GM12864 (cell line): ENCODE results near the gene PVALB.

Experiments
- DNase-seq: peaks from one replicate; pipeline ENCODE4 v3.0.0-alpha.2; 2011; ENCODE audit warnings: low read depth
- H3K4me3 ChIP-seq: 2 replicates; pipeline ENCODE4 v1.5.1; 2011; ENCODE audit warnings: mild to moderate bottlenecking, low read depth, low read length, control low read depth
- CTCF ChIP-seq: IDR thresholded peaks from 2 replicates; pipeline ENCODE4 v1.5.1; 2011; ENCODE audit warnings: low read depth, mild to moderate bottlenecking, moderate library complexity, low read length, control low read depth, inconsistent platforms; ENCODE audit errors: missing control alignments

Gene PVALB

DNA sequence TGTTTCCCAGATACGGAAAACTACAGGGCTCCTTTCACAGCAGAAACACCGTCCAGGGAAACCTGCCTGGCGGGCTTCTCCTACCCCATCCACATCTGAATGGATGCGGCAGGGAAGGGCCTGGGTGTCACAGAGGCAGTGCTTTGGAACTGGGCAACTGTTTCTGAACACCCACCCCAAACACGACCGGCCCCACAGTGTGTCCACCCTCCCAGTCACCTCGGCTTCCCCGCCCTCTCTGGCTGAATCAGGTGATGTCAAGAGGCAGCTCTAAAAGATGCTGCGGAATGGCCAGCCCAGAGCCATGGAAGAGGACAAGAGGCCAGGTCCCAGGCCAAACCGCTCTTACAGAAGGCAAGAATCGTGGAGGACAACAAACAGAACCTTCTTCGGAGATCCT lies 62.9 kb downstream of the PVALB start:
- DNase-seq: no peak
- H3K4me3 ChIP-seq: no peak overlapping the region
- TF ChIP-seq CTCF: no peak

DNA sequence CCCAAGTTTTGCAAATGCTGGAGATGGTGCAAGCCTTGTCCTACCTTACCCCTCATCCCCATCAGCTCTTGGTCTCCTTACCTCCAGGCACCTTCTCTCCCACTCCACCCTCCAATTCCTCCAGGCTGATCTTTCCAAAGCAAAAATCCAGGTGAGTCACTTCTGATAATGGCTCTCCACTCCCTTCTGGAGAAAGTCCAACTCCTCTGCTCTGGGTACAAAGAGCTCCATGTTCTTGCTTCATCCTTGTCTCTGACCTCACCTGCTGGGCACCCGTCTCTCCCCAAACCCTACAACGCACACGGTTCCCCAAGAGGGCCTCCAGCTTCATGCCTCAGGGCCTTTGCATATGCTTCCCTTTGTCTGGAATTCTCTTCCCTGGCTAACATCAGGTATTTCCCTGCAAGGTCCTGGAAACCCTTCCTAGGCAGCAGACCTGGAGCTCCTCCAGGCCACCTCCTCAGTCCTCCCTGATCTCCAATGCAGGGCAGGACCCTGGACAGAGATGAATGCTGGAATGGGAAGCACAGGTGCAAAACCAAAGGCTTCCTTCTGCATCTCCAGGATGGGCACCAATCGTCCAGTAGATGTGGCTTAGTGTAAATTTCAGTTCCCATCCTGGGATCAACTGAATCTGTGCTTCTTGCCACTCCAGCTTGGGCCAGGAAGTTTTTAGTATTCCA lies 63.6 kb downstream of the PVALB start:
- no peak for DNase-seq
- no peak overlapping the region for H3K4me3 ChIP-seq
- no peak for TF ChIP-seq CTCF
